Hepatic stellate cell (primary cell): ENCODE measurements around the gene SLC6A20.

ENCODE experiments used
- DNase-seq: peaks from one replicate; pipeline ENCODE4 v3.0.0; 2011; ENCODE audit warnings: low spot score

Gene SLC6A20

GRCh38 chr3:45778761-45779201 lies 17.6 kb downstream of the SLC6A20 start:
- DNase-seq: no peak

DNA sequence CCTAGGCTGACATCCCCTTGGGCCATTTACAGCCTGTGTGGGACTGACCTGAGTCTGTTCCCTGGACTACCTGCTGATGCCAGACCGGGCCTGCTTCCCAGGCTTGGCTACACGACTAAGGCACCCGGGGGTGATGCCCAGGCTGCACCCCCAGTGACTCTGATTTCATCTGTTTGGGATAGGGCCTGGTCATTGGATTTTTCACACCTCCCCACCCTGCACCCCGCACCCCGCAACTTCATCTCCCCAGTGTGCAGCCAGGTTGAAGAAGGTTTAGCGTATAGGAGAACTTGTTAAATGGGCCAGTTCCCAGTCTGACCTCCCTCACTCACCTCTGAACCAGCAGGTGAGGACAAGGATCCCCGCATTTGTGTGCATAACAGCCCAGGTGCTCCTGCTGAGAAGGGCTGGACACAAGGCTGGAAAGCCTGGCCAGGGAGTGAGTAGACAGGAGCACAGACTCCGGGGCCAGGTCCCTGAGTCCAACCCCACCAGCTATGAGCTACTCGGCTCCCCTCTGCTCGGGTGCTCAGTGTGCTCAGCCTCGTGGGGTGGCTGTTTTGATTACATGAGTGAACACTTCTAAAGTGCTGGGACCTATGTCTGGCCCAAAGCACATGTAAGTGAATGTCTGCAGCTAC lies 18.5 kb downstream of the SLC6A20 start:
- no peak for DNase-seq

DNA sequence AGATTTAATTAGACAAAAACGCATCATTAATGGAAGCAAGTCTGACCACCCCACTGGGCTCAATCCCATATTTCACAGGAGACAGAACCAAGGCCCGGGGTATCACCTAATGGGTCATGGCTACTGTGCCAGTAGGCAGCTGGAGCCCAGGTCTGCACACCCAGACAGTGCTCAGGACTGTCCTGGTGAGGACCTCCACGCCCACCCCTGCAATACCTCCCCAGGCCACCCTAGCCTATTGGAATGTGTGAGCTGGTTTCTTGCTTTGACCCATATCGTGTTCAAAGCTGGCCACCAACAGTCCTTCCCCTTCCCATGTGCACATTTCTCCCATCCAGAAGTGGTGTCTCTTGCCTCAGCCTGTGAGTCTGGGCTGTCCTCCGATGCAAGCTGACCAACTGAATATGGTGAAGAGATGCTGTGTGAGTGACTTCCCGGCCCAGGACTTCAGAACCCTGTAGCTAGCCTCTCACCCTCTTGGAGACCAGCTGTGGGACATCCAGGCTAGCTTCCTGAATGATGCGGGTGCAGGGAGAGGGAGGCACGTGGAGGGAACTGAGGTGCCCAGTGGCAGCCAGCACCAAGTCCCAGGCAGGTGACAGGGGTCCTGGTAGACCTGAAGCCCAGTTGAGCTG lies 19.1 kb downstream of the SLC6A20 start:
- no peak for DNase-seq

DNA sequence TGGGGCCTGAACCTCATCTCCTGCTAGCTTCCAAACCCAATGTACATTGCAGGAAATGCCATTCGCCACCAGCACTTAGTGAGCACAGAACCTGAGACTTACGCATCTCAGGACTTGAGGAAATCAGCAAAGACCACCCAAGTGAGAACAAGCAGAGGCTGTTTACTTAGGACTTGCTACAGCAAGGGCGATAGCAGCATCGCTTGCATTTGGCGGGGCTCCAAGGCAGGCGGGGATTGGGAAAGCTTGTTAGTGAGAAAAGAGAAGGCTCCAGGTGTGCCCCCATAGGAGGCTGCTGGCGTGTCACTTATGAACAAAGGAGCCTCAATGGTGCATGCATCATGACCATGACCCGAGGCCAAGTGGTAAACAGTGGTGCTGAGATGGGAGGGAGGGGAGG lies 19.7 kb downstream of the SLC6A20 start:
- no peak for DNase-seq

- DNase-seq: no peak
Observed at GRCh38 chr3:45776301-45776595, 20.1 kb downstream of the SLC6A20 start.

DNA sequence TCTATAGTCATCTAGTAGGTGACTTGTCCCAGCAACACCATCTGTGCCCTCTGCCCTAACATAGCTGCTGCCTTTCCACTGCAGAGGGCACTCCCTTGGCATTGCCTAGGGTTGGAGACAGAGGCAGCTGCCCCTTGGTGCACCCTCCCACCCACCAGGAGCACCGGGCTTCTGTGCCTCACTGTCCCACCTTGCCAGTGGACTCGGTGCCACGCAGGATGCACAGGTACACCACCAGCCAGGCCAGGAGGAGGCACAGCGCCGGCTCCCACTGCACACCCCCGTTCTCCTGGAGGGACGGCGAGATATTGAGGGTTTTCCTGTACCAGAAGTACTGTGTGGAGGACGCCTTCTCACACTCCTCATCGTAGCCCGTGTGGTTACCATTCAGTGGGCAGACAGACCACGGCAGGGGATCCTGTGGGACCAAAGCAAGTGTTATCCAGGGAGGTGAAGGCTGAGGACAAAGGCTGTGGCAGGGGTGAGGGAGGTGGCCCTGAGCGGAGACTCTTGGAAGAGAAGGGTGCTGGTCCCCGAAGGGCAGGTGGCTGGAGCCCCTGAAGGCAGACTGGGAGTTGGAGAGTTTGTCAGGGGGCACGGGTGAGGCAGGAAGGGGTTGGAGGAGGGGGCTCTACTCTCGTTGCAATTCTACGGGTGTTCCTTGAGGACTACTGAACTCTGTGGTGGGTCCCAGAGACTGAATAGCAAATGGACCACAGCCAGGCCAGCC lies 20.6 kb downstream of the SLC6A20 start:
- no peak for DNase-seq

DNA sequence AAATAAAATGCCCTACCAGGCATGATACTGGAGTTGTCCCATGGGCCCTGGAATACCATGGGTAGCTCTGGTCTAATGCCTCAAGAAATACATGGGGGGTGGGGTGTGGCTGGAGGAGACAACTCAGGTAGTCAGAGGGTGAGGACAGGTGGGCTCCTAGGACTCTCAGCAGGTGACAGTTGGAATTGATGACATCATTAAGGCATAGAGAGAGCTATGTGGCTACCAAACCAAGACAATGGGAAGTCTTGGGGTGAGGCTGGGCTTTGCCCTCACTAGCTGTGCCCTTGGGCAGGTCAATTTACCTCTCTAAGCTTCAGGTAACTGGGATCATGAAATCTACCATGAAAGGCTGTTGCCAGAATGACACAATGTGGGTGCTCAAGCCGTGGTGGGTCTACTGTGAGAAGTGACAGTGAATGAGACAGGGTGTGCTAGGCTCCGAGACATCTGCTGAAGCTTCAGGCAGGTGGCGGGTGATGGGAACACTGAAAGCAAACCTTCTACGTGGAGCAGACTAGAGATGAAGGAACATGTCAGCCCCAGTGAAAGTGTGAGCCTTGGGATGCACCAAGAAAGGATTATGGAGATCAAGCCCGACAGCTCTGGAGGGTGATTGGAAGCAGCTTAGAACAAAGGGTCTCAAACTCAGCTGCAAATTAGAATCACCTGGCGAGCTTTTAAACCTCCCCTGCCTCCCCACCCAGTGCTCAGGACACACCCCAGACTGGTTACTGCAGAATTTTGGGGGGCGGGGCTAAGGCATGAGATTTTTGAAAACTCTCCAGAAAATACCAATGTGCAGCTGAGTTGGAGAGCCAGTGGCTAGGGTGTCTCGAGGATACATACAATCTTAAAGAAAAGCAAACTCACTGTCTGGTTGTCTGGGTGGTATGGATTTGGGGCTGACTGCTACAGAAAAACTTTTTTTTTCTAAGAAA lies 21.5 kb downstream of the SLC6A20 start:
- DNase-seq: no peak

DNA sequence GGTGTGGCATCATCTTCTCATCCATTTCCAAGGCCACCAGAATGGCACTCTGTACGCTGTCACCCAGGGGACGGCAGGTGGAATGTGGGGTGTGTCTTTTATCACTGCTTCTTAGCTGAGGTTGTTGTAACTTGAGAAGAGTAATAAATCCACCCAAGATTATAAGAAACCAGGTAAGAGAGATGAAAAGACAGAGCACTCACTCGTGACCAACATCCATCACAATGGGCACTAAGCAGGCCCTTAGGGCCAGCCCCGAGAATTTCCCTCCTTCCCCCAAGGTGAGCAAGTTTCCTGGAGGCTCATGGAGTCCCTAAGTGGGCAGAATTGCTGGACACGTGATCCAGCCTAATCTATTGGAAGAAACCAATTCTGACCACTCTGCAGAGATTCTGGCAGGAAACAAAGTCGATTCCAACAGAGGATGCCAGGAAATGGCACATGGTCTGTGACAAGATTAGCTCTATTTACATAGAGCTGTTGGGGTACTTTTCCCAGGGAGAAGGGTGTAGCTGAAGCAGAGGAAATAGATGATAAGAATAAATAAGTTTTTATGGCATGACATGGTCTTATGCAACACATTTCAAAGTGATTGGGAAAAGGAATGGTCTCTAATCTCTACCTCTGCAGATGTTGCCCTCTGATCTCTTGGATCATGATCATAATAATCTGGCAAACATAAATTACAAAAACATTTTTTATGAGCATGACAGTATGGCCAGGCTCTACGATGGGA lies 22.5 kb downstream of the SLC6A20 start:
- no peak for DNase-seq

GRCh38 chr3:45773072-45773471 lies 23.3 kb downstream of the SLC6A20 start:
- no peak for DNase-seq

DNA sequence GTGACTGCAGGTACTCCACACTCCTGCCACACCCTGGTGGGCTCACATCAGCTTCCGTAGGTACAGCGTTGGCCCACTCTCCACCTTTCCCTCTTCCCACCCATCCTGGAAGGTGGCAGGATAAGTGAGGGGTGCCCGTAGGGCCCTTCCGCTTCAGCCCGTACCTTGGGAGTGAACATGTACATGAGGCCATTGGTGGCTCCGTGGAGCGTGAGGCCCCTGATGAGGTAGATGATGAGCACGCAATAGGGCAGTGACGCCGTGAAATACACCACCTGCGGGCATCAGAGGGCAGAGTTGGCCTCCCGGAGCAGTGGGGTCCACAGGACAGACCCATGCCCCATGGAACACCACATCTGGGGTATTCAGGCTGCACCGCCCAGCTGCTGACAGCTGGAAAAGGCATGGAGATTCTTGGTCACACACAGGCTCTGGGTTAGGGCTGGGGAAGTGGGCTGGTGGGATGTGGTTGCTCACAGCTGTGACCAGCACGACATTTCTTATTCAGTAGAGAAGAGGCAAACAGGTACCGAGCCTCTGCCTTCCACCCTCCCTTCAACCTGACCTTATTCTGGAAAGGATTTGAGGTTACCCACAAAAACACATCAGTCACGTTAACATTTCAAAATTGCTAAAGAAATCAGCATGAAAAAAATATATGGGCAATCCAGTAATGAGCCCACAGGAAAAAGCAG lies 23.8 kb downstream of the SLC6A20 start:
- DNase-seq: no peak

DNA sequence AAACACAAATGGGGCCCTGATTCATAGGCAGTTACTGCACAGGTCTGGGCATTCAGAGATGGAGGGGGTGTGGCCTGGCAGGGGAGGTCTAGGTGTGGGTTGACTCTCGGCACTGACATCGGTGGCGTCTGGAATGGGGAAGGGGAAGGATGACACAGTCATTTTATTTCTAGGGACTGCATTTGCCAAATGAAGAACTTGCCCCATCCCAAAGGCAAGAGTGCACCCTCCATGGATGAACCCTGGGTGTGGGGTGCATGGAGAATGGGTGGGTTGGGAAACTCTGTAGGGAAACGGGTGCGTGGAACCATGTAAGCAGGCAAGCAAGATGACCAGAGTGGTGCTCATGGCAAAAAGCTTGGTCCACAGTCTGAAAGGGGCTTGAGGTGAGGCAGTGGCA lies 24.5 kb downstream of the SLC6A20 start:
- DNase-seq: no peak

GRCh38 chr3:45771166-45771775 lies 25.1 kb downstream of the SLC6A20 start:
- no peak for DNase-seq

DNA sequence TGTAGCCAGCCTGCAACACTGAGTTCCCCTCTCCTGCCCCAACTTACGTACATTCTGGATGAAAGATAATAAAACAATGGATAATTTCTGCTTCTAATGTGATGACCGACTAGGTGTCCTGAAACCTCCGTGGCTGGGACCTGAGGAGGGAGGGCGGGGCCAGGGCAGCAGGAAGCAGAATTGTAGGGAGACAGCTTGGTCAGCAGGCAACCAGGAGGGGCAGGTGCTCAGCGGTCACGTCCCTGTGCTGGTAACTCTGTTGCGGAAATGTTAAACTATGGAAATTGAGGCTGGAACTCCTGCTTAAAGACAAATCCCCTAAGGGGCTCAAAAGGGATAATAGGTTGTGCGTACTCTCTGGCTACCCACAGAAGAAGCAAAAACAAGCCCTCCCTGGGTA lies 30.4 kb downstream of the SLC6A20 start:
- DNase-seq: no peak

DNA sequence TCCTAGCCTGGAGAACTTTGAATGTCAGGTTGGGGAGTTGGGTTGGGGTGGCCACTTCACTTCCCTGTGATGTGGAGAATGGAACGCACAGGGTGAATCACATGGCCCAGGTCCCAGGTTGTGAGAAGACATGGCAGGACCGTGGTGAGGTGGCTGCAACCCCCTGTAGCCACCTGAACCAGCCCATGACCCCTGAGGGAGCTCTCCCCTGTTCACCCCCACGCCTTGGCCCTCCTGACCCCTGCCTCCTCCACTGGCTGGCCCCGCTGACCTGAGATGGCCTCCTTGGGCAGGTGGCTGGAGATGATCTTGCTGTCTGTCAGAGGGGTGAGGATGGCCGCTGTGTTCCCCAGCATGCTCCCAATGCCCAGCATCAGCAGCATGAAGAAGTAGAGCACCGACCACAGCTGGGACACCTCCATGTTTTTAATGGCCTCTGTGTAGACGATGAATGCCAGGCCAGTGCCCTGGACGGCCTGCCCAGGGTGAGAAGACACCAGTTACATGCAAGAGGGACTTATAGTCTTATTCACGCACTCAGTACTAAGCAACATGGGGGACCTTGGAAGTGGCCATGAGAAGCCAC lies 31.0 kb downstream of the SLC6A20 start:
- no peak for DNase-seq

DNA sequence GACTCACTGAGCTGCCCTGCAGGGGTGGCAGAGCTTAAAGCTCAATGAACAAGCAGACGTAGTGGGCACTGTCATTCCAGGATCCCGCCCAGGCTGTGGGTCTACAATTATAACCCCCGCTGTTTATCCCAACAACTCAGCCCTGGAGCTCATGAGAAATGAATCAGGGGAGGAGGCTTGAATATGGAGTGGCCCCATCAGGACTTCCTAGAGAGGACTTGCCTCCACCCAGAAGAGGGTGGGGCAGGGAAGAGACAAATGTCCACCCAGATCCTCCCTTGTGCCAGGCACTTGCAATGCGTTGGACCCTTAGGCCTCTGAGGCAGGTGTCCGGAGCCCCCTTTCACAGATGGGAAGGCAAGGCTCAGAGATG lies 33.0 kb downstream of the SLC6A20 start:
- no peak for DNase-seq

DNA sequence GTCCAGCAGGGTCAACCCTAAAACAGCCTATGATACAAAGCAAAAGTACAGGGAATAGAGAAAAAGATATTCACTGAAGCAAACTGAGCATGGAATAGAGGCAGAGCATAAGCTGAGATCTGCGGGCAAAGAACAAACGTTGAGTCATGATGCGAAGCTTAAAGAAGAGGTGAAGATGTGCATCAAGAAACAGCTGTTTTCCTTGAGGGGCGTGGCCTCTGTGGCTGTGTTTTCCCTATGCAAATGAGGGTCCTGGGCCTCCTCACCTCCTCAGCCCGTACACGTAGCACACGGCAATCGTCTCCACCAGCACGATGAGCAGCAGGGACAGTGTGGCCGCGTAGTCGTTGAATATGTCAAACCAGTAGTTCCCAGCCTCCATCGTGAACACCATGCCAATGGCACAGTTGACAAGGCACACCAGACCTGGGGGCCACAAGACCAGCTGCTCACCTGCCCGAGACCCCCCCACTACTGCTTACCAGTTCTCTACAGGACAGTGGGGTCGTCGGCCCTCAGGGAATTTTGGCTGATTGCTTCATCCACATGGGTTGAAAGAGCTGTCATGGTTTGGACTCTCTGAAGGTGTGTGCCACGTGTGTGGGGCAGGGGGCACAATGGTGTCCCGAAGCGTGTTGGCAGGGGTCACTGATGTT lies 33.6 kb downstream of the SLC6A20 start:
- DNase-seq: no peak

GRCh38 chr3:45761831-45762230 lies 34.5 kb downstream of the SLC6A20 start:
- no peak for DNase-seq

- DNase-seq: peak; percentile 90
Observed at GRCh38 chr3:45760878-45761711, 35.2 kb downstream of the SLC6A20 start.

DNA sequence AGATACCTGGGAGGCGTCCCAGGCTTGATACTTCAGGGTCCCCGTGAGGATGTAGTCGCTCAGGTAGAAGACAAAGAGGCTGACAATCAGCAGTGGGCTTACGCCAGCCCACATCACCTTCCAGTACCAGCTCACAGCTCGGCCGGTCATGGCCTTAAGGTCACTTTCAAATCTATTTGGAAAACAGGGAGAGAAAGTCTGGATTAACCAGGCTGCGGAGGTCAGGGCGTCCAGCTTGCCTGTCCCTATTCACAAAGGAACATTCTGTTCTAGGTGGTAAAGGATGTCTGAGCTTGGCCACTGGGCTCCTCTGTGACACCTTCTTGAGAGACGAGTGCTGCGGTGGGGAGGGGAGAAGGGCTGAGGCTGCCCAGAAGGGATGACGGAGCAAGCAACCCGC lies 36.5 kb downstream of the SLC6A20 start:
- no peak for DNase-seq
